Left lung (tissue), 10 donors: Measurements from ENCODE around the gene CACNA2D3. TPM values are rescaled to one million over a fixed set of nuclear protein-coding genes. Genes with fewer than 3 reads are reported as not detected.

Experiments used
- ATAC-seq: fragments of 200-7000 bp; cut with Tn5 transposase; one replicate; pipeline ENCODE4 v1.9.1; 2020; ENCODE audit warnings: moderate library complexity
- DNase-seq, 4 donors: peaks; one replicate each; pipeline ENCODE4 v3.0.0-alpha.2; 2013 to 2020
- H3K27ac ChIP-seq, 2 donors: fragments of 200-600 bp; sonication (generic) in 1 of 2; one replicate each; pipeline versions ENCODE4 v1.5.0 to v1.8.0; 2020 to 2021
- H3K27me3 ChIP-seq, 2 donors: fragments of 200-600 bp; sonication (generic) in 1 of 2; one replicate each; pipeline versions ENCODE4 v1.5.0 to v1.8.0; 2020 to 2021
- H3K36me3 ChIP-seq, 2 donors: fragments of 200-600 bp; sonication (generic) in 1 of 2; one replicate each; pipeline versions ENCODE4 v1.5.0 to v1.8.0; 2020 to 2021
- H3K4me1 ChIP-seq, 2 donors: fragments of 200-600 bp; one replicate each; pipeline ENCODE4 v1.8.0; 2021
- H3K4me3 ChIP-seq, 2 donors: fragments of 200-600 bp; sonication (generic) in 1 of 2; one replicate each; pipeline versions ENCODE4 v1.5.0 to v1.8.0; 2020 to 2021; ENCODE audit warnings: mild to moderate bottlenecking in 1 of 2
- H3K9me3 ChIP-seq, 2 donors: fragments of 200-600 bp; sonication (generic) in 1 of 2; one replicate each; pipeline versions ENCODE4 v1.5.0 to v1.8.0; 2020 to 2021
- intact Hi-C, 2 donors: fragments of 100-400 bp; cut with DNase I; formaldehyde crosslinking; loops; one replicate each; pipeline versions ENCODE4 v1.11.2 to v1.14.2; 2022
- polyA plus RNA-seq, 6 donors: library from polyadenylated mRNA; unstranded; fragments of 120-200 nt; gene quantifications; one replicate each; pipeline ENCODE4 v1.2.1, GENCODE V29; 2013; ENCODE audit not compliant: insufficient read length in 6 of 6
- total RNA-seq, 2 donors: library from RNA; stranded (reverse); fragmentation: NEBNext Ultra II Directional; extraction: Animal tissue kit (Norgen Biotek cat#: 25700); gene quantifications; one replicate each; pipeline ENCODE4 v1.2.1, GENCODE V29; 2021
- TF ChIP-seq, protein P1 (sequence below), 2 donors: fragments of 200-600 bp; sonication (generic) in 1 of 2; IDR thresholded peaks; one replicate each; pipeline versions ENCODE4 v1.5.0 to v1.8.0; 2021; ENCODE audit warnings: antibody characterized with exemption in 2 of 2
- donor health status: DM: no; HTN: yes; CAD: no.
- donor health status: DM: no; HTN: no; CAD: no.

The CACNA2D3 gene
- total and polyA plus RNA-seq, 8 donors, result 1.1 to 2.7 (median 1.5) TPM

DNA sequence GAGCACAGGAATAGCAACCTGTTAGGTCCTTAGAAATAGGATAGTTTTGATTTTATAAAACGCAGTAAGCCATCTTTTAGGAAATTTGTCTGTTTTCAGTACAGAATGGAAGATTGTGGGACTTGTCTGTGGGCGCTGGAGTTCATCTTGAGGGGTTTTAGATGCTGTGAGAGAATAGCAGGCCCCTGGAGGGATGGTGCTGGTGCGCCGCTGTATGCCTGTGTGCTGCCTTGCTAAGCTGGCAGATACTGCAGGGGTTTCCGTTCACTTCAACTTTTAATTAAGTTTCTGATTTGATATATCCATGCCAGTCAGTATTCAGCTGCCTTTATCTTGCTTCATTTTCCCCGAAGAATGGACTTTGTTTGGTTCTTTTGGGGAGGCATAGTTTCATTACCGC is 4.2 kb downstream of the CACNA2D3 start:
- Histone ChIP-seq H3K4me1 (peaks cover 0 to 3% of the 10 kb centered on the region in 2 donors), H3K36me3 (no peaks in the 10 kb centered on the region), H3K27me3 (peaks cover 21 to 59% of the 10 kb centered on the region in 2 donors), H3K4me3 (no peak overlapping the region), H3K27ac (no peak overlapping the region), H3K9me3 (no peaks in the 10 kb centered on the region)
- DNase-seq (no peak), ATAC-seq (no peak)
- intact Hi-C loops, result no loop called here
- TF ChIP-seq, protein P1, sequence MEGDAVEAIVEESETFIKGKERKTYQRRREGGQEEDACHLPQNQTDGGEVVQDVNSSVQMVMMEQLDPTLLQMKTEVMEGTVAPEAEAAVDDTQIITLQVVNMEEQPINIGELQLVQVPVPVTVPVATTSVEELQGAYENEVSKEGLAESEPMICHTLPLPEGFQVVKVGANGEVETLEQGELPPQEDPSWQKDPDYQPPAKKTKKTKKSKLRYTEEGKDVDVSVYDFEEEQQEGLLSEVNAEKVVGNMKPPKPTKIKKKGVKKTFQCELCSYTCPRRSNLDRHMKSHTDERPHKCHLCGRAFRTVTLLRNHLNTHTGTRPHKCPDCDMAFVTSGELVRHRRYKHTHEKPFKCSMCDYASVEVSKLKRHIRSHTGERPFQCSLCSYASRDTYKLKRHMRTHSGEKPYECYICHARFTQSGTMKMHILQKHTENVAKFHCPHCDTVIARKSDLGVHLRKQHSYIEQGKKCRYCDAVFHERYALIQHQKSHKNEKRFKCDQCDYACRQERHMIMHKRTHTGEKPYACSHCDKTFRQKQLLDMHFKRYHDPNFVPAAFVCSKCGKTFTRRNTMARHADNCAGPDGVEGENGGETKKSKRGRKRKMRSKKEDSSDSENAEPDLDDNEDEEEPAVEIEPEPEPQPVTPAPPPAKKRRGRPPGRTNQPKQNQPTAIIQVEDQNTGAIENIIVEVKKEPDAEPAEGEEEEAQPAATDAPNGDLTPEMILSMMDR (IDR thresholded peaks at IDR 0.05), result no peak

DNA sequence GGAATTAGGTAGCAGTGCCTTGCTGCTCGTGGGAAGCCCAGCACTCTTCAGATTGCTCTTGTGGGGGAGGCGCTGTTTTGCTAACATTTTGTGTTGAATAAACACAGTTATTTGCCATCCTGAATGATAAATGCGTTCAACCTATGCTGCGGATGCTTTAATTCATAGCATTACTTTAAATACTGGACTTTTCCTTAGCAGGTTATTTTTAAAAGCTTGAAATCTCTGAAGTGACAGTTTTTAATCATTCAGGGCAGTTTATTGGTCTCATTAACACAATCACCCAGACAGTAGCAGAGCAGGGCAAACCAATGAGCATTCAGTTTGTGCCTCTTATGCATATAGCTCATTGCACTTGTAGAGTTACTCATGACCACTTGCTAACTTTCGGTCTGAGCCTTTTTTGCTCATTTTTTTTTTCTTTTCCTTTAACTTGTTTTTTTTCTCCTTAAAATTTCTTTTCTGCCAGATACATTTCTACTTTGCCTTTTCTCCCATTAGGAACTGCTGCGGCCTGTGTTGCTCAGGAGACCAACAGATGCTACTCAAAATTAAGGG is 5.2 kb downstream of the CACNA2D3 start:
- no peaks in the 10 kb centered on the region for H3K36me3 ChIP-seq
- H3K4me3 ChIP-seq, result no peak overlapping the region
- no peak for ATAC-seq

DNA sequence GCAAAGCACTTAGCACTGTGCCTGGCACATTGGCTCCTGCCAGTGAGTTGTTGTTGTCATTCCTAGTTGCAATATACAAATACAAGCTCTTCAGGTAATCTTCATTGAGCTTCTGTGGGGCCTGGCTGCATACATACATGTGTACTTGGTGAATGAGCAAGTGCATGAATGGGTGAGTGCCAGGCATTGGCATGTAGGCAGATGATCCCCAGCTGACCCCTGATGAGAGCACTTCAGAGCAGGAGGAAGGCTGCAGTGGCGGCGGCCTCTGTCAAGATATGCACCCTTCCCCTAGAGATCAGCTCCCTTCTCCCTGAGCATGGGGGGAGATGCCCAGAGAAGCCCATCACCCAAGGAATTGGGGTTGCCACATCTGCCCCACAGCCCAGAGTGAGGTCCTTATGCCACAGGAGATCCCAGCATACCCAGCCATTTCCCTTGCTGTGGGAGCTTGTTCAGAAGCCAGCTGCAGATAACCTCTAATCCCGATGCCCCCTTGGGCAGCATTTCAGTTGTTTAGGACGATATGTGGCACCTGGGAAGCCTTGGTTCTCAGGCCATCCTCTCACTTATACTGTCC is 8.8 kb downstream of the CACNA2D3 start:
- H3K36me3 ChIP-seq, result no peaks in the 10 kb centered on the region
- H3K4me3 ChIP-seq, result no peak overlapping the region
- TF ChIP-seq, protein P1 (IDR thresholded peaks at IDR 0.05), result no peak
- H3K27me3 ChIP-seq, result peaks cover 0 to 13% of the 10 kb centered on the region in 2 donors
- H3K4me1 ChIP-seq, result no peaks in the 10 kb centered on the region
- no peak for ATAC-seq
- H3K9me3 ChIP-seq, result no peaks in the 10 kb centered on the region
- intact Hi-C loops, result no loop called here
- no peak for DNase-seq
- H3K27ac ChIP-seq, result no peak overlapping the region

More for the DNA sequence above, 5.2 kb downstream of the CACNA2D3 start:
- TF ChIP-seq, protein P1 (IDR thresholded peaks at IDR 0.05), result no peak
- H3K27me3 ChIP-seq, result peaks cover 16 to 48% of the 10 kb centered on the region in 2 donors
- H3K9me3 ChIP-seq, result no peaks in the 10 kb centered on the region
- H3K4me1 ChIP-seq, result no peaks in the 10 kb centered on the region
- no peak for DNase-seq
- H3K27ac ChIP-seq, result no peak overlapping the region
- intact Hi-C loops, result no loop called here

DNA sequence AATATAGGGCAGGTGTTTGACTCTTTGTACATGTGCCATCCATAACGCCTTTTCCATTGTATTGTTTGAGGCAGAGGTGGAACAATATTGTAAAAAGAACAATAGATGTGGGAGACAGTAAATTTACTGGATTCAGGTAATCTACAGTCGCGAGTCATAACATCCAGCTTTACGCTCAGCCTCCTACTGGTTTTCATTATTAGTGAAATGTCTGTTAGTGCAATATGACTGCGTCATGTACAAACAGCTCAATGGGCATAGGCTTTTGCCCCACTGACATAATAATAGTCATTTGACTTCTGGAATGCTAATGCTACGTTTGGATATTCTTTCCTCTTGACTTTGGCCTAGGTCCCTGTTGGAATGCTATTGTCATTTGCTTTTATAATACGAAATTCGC is 9.5 kb downstream of the CACNA2D3 start:
- ATAC-seq (no peak), DNase-seq (no peak)
- H3K36me3 ChIP-seq, result no peaks in the 10 kb centered on the region
- no peak overlapping the region for H3K27ac ChIP-seq
- H3K9me3 ChIP-seq, result no peaks in the 10 kb centered on the region
- intact Hi-C loops, result no loop called here
- TF ChIP-seq, protein P1 (IDR thresholded peaks at IDR 0.05), result no peak
- peaks cover 0 to 6% of the 10 kb centered on the region in 2 donors for H3K27me3 ChIP-seq
- no peak overlapping the region for H3K4me3 ChIP-seq
- H3K4me1 ChIP-seq, result no peaks in the 10 kb centered on the region

DNA sequence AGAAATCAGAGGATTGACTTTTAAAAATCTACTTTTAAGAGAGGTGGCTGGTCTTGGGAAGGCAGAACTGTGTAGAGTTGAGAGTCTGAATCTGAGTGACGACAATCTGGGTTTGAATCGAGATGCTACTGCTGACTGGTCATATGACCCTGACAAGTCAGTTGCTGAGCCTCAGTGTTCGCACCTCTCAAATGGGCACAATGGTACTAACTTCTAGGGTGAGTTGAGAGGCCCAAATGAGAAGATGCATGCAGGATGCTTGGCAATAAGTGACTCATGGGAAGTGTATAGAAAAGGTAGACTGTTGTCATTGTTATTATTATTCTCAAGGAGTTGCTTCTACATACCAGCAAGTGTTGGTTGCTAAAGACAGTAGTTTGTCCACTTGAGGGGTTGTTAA is 10.3 kb downstream of the CACNA2D3 start:
- Histone ChIP-seq H3K36me3 (no peaks in the 10 kb centered on the region), H3K9me3 (no peaks in the 10 kb centered on the region), H3K4me3 (no peak overlapping the region), H3K27ac (no peak overlapping the region), H3K27me3 (no peaks in the 10 kb centered on the region), H3K4me1 (no peaks in the 10 kb centered on the region)
- TF ChIP-seq, protein P1 (IDR thresholded peaks at IDR 0.05), result no peak
- intact Hi-C loops, result no loop called here
- ATAC-seq (no peak), DNase-seq (no peak)
